ENCODE results near the gene SORCS1. TPM values are rescaled to one million over a fixed set of nuclear protein-coding genes. Genes with fewer than 3 reads are reported as not detected.

SORCS1 gene
- polyA plus RNA-seq, 3 donors = 0.09 TPM; not detected in 2

GRCh38 chr10:106914016-106914415 is 250.5 kb downstream of the SORCS1 start:
- H3K27me3 Mint-ChIP-seq (ENCODE audit: low read depth in 3 of 3) = peaks cover 2 to 10% (median 10%) of the 10 kb centered on the region in 3 donors
- H3K4me1 ChIP-seq (ENCODE audit: control insufficient read depth in 1 of 2, insufficient read depth in 2 of 2, low read length in 2 of 2) = no peaks in the 10 kb centered on the region
- intact Hi-C loops (cut with micrococcal nuclease) = no loop called here
- no peaks in the 10 kb centered on the region for H3K79me2 ChIP-seq (ENCODE audit: insufficient read depth, low read length)
- H3K4me3 ChIP-seq (replicated peaks in 1 of 3; ENCODE audit: low read depth in 2 of 3, low read length in 3 of 3) = no peak overlapping the region
- no peaks in the 10 kb centered on the region for H3K36me3 ChIP-seq (replicated peaks in 1 of 2; ENCODE audit: control insufficient read depth in 1 of 2, insufficient read depth in 2 of 2, low read length in 2 of 2)
- no peak overlapping the region for H3K9ac ChIP-seq (ENCODE audit: insufficient read depth, low read length, poor library complexity, severe bottlenecking)
- peaks cover 0 to 3% (median 0%) of the 10 kb centered on the region in 7 donors for H3K9me3 Mint-ChIP-seq
- no peak overlapping the region for H3K4me2 ChIP-seq (replicated peaks; ENCODE audit: extremely low read depth, low read length, poor library complexity, severe bottlenecking)
- no peak overlapping the region for H3K27ac ChIP-seq (ENCODE audit: low read depth in 1 of 2, low read length in 2 of 2)
- no peaks in the 10 kb centered on the region for H4K20me1 ChIP-seq (ENCODE audit: insufficient read depth, low read length)
- peaks cover 2% of the 10 kb centered on the region for H3K4me1 Mint-ChIP-seq
- H3K4me3 Mint-ChIP-seq = no peak overlapping the region
- no CpG with 5 or more reads among the region's 3 CpGs for WGBS (ENCODE audit: insufficient coverage)
- no peak overlapping the region for H2AFZ ChIP-seq (ENCODE audit: insufficient read depth, low read depth, low read length, poor library complexity, severe bottlenecking)
- no peaks in the 10 kb centered on the region for H3K9me3 ChIP-seq (replicated peaks in 1 of 2; ENCODE audit: control insufficient read depth in 1 of 2, insufficient read depth in 1 of 2, low read length in 2 of 2)
- H3K27ac Mint-ChIP-seq = no peak overlapping the region
- DNase-seq = no peak
- no peak for TF ChIP-seq CTCF (IDR thresholded peaks at IDR 0.05)
- H3K36me3 Mint-ChIP-seq = no peaks in the 10 kb centered on the region
- no peaks in the 10 kb centered on the region for H3K27me3 ChIP-seq (ENCODE audit: control insufficient read depth in 2 of 2, insufficient read depth in 2 of 2, low read length in 2 of 2)

GRCh38 chr10:106913348-106913747 is 251.2 kb downstream of the SORCS1 start:
- Histone ChIP-seq H3K4me1 (ENCODE audit: control insufficient read depth in 1 of 2, insufficient read depth in 2 of 2, low read length in 2 of 2) (no peaks in the 10 kb centered on the region), H3K9me3 (replicated peaks in 1 of 2; ENCODE audit: control insufficient read depth in 1 of 2, insufficient read depth in 1 of 2, low read length in 2 of 2) (no peaks in the 10 kb centered on the region), H3K27ac (ENCODE audit: low read depth in 1 of 2, low read length in 2 of 2) (no peak overlapping the region), H2AFZ (ENCODE audit: insufficient read depth, low read depth, low read length, poor library complexity, severe bottlenecking) (no peak overlapping the region), H3K36me3 (replicated peaks in 1 of 2; ENCODE audit: control insufficient read depth in 1 of 2, insufficient read depth in 2 of 2, low read length in 2 of 2) (no peaks in the 10 kb centered on the region), H3K4me3 (replicated peaks in 1 of 3; ENCODE audit: low read depth in 2 of 3, low read length in 3 of 3) (no peak overlapping the region), H3K4me2 (replicated peaks; ENCODE audit: extremely low read depth, low read length, poor library complexity, severe bottlenecking) (no peak overlapping the region), H3K79me2 (ENCODE audit: insufficient read depth, low read length) (no peaks in the 10 kb centered on the region), H4K20me1 (ENCODE audit: insufficient read depth, low read length) (no peaks in the 10 kb centered on the region), H3K27me3 (ENCODE audit: control insufficient read depth in 2 of 2, insufficient read depth in 2 of 2, low read length in 2 of 2) (no peaks in the 10 kb centered on the region), H3K9ac (ENCODE audit: insufficient read depth, low read length, poor library complexity, severe bottlenecking) (no peak overlapping the region)
- Mint-ChIP-seq H3K4me1 (peaks cover under 1% of the 10 kb centered on the region), H3K9me3 (peaks cover 0 to 4% (median 0%) of the 10 kb centered on the region in 7 donors), H3K27ac (no peak overlapping the region), H3K36me3 (no peaks in the 10 kb centered on the region), H3K4me3 (no peak overlapping the region), H3K27me3 (ENCODE audit: low read depth in 3 of 3) (peaks cover 2 to 11% (median 10%) of the 10 kb centered on the region in 3 donors)
- DNase-seq = no peak
- no CpG with 5 or more reads among the region's 4 CpGs for WGBS (ENCODE audit: insufficient coverage)
- TF ChIP-seq CTCF (IDR thresholded peaks at IDR 0.05) = no peak
- intact Hi-C loops (cut with micrococcal nuclease) = no loop called here

Measured in CD14-positive monocyte (primary cell).